HG02610 (cell line): ENCODE data around the gene KIAA1614.

Experiments
- ATAC-seq: cut with Tn5 transposase; IDR thresholded peaks from one replicate; pipeline ENCODE4 v1.9.1; 2021; ENCODE audit warnings: mild to moderate bottlenecking, moderate library complexity; ENCODE audit not compliant: unreplicated experiment

KIAA1614 gene

DNA sequence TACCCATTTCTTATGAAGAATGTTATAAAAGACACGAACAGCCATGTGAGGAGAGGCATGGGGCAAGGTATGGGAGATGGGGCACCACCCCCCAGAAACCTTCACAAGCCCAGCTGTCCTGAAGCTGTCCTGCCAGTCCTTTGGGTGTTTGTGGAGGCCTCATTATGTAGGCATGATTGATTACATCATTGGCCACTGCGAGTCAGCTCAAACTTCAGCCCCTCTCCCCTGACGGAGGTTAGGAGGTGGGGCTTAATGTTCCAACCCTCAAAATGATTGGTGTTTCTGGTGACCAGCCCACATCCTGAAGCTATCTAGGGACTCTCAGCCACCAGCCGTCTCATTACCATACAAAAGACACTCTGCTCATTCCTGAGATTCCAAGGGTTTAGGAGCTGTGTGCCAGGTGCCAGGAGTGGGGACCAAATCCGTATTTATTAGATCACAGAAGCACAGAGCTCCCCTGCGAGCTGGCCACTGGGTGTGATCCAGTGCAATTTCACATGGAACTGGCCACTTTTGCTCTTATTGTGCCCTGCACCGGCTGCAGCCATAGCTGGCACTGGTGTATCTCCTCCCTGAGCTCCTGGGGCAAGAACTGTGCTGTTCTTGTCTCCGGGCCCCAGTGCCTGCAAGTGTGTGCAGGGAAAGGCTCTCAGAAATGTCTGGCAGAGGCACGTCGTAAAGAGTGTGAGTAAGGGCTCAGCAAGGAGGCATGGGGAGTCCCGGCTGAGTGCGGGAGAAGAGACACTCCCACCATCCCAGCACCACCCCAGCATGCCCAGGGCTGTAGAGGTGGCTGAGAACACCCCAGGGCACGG lies 10.5 kb downstream of the KIAA1614 start:
- ATAC-seq = no peak

DNA sequence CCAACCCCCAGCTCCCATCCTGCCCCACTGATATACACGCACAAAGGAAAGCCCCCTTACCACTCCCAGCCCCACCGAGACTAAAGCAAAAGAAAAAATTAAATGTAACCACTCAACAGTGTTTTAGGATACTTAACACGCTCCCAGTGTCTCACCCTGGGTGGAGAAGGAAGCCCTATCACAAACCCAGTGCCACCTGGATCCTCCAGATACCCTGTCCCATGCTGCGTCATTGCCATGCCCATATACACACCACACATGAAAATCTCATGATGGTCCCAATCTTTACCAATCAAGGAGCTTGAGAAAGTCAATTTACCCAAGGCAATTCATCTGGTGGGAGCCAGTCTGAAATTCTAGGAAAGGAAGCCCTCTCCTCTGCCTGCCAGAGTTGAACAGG lies 11.2 kb downstream of the KIAA1614 start:
- ATAC-seq = no peak

DNA sequence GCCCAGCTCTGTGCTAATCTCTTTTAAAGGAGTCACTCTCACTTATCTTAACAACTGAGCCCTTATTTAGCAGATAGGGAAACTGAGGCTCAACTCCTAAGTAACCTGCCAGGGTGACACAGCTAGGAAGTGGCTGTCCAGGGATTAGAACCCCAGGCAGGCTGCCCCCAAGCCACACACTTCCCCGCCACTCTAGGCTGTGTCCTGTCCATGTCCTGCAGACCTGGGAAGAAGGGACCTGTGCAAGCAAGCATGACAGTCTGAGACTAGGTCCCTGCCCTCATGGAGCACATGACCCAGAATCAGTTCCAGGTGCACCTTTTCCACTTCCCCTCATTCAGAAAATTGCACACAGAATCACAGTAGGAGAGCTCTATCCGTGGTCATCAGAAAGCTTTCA lies 12.2 kb downstream of the KIAA1614 start:
- ATAC-seq = no peak

DNA sequence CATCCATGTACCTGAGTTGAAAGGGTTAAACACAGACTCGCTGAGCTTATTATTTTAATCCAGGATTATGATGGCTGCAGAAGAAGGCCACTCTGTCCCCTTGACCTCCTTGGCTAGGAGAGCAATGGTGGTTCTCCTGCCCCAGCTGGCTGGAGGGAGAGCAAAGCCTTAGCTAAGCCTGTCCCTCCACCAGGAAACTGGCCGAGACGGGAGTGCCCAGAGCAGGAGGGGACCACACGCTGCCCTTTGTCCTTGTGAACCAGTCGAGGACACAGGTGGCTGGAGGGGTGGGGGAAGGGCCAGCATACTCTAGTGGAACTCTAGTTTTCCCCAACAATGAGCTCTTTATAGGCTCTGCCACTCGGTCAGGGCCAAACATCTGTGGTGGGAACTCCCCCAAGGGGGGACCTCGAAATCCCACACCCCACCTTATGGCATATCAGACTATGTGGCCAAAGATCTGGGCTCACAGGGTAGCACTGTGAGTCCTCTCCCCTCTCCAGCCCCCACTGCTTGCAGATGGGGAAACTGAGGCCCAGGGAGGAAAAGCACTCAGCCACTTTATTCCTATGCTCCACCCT lies 12.9 kb downstream of the KIAA1614 start:
- no peak for ATAC-seq

DNA sequence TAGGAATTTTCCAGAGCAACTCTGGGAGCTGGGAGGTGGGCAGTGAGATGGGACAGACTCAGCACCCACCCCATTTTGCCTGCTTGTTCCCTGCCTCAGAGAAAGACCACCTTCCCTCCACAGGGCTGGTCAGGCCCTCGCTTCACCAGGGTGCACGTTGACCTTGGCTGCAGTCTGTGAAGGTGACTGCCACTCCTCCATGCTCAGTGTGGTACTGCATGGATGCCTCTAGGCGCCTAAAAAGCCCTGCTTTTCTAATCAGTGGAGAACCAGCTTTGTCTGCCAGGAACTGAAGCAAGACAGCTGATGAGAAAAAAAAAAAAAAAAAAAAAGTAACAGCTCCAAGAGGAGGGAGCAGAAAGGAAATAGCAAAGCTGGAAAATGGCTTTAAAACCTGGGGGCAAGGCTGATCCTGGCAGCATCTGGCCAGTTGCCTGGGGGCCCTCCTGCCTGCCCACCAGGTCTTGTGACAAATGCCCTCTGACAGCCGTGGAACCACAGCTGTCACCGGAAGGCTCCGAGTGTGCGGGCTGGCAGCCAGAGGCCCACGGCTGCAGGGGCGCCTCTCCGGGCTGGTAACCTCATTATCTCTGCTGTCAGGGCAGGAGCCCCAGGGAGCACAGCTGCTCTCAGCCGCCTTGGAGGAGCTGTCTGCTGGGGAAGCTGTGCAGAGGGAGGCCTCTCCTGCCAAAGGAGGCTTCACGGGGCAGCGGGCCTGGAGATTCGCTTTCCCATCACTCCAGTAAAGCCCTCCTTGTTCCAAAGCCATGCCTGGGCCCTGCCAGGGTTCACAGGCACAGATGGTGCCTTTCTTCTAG lies 13.7 kb downstream of the KIAA1614 start:
- ATAC-seq = no peak

DNA sequence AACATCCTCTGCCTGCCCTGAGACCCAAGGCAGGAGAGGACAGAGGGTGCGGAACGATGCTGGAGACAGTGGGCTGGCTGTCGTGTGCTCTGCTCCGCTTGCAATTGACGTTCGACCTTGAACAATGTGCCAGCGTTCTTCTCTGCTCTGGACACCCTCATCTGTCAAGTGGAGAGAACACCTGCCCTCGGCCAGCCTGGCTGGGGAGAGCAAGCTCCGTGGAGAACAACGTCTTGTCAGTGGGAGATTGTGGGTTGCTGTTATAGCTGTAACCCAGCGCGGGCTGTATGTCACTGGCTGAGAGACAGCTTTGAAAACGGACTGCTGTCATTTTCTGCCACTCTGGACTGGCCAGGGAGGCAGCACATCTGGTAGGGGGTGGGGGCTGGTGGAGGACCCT lies 14.7 kb downstream of the KIAA1614 start:
- ATAC-seq = no peak

DNA sequence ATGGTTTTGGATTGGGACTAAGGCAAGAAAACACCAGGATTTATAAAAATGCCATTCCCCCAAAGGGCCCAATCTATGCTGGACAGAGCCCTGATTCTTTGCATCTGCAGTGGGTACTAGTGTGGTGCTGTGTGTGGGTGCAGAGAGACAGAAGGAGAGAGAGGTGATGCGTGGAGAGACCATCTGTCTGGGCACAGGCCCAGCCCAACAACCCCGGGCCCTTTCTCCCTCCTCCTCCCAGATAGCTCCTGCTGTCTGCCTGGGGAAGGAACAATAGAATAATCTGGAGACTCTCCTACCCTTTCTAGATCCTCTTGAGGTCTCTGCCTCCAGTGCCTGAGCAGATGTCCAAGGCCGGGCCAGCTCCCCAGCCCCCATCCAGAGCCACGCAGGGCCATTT lies 15.1 kb downstream of the KIAA1614 start:
- ATAC-seq = no peak

DNA sequence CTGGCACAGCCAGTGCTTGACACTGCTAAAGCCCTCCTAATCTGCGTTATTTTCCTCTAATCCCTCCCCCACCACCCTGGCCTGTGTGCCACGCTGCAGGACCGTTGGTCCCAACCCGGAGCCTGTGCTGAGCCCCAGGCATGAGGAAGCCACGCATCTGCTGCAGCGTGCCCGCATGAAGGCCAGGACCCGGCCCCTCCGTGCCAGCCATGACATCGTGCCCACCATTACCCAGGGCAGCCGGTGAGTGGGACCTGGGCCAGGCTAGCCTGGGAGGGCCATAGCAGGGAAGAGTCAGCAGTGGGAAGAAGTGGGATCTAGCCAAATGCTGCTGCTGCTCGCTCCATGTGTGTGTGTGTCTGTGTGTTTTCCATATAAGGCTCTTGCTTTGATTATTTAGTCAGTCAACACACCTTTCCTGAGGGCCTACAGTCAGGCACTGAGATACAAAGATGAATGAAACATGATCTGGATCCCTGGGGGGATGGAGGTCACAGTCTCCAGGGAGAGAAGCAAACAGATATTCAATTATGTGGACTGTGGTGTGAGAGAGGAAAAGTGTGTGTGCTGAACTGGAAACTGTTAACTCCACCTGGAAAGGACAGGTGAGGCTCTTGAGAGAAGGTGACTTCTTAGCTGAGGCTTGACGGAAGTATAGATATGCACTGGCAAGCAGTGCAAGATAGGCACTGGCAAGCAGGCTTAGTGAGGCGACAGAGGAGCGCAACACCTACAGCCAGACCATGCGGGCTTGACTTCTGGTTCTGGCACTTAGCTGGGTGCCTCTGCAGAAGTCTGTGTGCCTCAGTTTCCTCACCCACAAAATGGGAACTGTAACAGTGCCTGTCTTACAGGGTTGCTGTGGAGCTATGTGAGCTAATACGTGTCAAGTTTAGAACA lies 15.9 kb downstream of the KIAA1614 start:
- ATAC-seq = no peak

DNA sequence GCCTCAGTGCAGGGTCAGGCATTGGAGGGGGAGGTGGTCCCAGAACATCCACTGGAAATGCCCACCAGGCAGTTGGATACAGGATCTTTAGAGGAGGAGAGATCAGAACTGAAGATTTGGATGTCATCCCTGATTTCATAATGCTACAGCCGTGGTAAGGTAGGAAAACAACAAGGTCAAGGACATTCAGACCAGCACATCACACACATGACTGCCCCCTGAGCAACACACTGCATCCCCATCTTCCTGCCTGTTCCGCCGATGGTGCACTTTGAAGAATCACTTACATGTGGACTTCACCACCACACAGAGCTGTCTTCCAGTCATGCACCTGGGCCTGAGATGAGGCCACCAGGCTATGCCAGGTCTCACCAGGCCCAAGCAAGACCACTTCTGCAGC lies 16.7 kb downstream of the KIAA1614 start:
- no peak for ATAC-seq

DNA sequence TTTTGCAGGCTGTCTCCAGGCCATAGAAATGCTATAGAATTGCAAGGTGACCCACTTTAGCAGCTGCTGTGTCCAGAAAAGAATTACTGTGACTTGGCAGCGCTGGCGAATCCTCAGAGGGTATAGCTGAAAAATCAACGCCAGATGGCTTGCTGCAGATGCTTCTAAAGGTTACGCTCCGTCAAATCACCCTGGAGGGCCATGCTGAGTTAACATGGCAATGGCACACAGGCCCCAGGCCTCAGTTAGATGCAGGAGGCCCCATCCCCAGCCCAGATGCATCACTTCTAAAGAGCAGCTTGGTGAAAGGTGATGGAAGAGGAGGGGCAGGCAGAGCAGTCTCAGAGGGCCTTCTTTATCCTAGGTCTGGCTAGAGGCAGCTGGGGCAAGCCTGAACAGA lies 18.0 kb downstream of the KIAA1614 start:
- no peak for ATAC-seq

DNA sequence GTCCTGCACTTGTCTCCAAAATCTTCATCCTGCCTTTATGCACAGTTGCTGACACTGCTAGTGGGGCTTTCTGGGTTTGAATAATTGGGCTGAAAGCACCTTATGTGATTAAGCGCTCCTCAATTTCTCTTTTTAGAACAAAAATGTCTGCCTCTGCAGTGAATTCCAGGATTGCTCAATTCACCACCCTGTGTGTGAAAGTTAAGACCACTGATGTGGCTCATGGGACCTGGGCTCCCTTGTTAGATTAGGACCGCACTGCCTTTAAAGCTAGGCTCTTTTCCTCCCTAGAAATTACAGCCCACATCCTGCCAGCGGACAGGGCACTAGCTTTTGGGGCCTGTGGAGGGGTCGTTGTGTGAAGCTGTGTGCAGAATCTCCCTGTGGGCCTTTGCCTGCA lies 18.8 kb downstream of the KIAA1614 start:
- no peak for ATAC-seq

DNA sequence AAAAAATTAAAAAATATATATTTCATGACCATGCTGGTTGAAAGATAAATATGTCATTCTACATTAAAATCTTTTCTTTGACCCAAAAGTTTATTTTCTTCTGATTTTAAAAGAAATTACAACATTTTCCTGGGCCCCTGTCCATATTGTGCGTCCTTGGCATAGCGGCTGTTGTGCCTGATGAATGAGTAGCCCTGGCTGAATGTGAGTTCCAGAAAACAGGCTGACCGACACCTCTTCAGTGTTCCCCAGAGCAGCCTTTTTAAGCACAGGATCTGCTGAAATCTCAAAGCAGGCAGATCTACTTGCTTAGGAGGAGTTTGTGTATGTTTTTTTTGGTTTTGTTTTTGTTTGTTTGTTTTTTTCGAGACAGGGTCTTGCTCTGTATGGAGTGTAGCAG lies 19.7 kb downstream of the KIAA1614 start:
- no peak for ATAC-seq

DNA sequence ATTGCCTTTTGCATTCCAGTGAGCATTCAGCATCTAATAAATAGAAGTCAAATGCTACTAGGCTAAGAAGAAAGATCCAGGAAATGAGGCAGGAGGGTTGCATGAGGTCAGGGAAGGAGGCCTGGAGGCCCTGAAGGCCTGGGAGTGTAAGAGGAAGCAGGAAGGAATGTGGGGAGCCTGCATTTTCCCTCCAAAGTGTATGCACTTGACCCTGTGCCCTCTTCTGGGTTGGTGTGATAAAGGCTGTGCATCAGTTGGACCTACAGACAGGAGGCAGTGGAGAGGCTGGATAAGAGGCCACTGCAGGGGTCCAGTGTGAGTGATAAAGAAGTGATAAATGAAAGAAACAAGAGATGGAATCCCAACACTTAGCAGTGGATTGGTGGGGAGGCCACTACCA lies 20.4 kb downstream of the KIAA1614 start:
- no peak for ATAC-seq

DNA sequence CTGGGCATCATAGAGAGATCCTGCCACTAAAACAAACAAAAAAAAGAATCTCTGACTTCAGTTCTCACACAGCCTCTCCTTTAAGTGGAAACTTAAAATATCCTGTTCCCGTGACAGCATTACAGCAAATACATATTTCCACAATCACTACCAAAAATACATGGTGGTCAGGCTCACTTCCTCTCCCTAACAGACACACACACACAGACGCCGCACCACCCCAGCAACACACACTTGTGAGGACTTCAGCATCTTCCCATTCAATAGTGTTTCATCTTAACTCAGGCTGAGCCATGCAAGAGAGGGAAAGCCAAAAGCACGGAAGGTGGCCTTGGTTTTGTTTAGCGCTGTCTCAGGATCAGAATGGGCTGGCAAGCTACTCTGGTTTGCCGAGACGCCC lies 21.9 kb downstream of the KIAA1614 start:
- ATAC-seq = no peak

DNA sequence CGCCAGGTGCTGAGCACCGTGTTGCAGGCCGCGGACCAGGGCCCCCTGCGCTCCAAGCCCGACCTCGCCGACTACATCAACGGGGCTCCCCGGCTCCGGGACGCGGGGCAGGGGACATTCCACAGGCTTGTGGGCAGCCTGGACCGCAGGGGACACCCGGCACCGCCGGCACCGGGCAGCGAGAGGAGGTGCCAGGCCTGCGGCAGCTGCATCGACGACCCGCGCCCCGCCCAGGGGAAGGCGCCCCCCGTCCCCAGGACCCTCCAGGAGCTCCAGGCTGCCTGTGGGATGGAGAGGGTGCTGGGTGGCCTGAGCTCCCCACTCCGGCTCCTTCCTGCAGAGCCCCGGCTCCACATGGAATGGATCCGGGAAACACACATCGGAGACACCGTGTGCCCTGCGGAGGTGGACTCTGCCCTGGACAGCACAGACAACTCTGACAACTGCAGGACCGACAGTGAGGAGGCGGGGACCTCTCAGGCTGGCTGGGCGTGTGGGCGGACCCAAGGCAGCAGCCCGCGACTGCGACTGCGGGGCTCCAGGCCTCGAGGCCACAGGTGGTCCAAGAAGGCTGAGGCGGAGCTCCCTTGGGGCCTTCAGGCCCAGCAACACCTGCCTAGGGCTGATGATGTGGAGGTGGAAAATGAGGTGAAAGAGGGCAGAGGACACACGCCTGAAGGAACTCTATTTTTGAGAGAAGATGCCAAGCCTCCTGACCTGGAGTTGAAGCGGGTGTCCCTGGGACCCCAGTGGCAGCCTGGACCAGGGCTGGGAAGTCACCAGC lies 22.8 kb downstream of the KIAA1614 start:
- no peak for ATAC-seq

DNA sequence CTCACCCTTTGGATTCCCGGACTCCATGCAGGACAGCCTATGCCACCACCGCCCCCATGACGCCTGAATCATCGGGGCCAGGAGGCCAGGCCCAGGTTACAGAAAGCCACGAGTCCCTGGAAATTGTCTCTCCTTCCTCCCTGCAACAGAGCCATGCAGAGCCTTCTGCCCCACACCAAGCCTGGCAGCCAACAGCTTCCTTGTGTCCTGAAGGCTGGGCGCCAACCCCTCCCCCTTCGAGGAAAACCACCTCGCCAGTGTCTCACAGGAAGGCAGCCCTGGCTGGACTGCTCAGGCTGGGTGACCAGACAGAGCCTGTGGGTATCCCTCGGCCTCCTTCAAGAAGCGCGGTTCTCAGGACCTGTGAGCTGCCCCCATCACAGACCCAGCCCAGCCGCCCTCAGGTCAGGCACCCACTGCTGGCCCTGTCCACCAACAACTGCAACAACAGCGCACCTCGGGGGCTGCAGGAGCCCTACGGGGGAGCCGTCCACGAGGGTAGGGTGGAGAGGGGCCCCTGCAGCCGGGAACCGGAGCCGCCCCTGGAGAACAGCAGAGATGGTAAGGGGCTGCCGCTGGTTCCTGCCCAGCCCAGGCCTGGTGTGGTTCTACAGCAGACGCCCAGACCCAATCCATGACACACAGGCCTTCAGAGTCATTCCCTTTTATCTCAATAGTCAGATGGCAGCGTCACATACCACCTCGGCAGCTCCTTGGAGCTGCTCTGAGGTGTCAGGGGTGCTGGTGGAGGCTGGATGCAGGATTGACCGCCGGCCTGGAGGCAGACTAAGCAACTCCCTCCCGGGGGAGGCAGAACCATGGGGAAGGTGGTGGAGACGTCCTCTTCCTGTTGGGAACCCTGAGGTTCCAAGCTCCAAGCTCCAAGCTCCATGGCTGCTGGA lies 23.7 kb downstream of the KIAA1614 start:
- ATAC-seq = no peak

DNA sequence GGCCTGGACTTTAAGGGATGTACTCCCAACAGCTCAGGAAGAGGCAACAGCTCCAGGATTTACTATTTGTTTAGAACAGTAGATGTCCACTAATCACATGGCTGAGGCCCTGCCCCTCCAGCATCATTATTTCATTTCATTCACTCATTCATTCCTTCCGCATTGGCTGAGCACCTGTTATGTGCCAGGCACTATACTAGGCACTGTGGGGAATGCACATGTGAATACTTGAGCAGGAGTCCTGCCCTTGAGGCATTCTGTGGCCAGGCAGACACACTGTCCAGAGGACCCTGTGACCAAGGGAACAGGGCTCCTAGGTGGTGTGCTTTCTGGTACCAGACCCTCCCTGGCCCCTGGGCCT lies 24.3 kb downstream of the KIAA1614 start:
- no peak for ATAC-seq

DNA sequence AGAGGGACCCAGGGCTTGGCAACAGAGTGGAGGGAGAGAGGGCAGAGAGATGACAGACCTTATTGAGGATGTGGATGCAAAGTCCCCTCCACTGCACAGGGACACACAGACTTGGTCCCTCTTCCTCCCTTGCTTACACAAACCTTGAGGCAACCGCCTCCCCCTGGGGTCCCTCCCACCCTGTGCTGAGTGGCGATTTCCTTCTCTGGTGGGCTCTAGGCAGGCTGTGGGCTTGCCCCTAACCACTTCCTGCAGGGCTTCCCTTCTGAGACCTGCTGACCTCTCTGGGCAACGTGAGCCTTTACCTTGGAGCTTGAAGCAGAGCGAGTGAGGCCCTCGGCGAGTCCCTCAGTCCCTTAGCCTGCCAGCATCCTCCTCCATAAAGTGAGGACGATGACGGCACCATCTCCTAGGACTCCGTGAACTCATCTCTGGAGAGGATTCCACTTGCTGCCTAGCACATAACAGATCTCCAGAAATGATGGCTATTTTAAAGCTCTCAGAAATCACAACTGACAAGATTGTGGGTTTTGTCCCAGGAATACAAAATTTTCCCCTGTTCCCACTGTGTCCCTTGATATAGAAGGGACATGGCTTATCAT lies 25.0 kb downstream of the KIAA1614 start:
- ATAC-seq = no peak
